ENCODE data around the gene NOS1AP. TPM values are rescaled to one million over a fixed set of nuclear protein-coding genes. Genes with fewer than 3 reads are reported as not detected.

Gene NOS1AP
- total and polyA plus RNA-seq, 2 donors from 2014 or later = 0.47 to 10.7 TPM

DNA sequence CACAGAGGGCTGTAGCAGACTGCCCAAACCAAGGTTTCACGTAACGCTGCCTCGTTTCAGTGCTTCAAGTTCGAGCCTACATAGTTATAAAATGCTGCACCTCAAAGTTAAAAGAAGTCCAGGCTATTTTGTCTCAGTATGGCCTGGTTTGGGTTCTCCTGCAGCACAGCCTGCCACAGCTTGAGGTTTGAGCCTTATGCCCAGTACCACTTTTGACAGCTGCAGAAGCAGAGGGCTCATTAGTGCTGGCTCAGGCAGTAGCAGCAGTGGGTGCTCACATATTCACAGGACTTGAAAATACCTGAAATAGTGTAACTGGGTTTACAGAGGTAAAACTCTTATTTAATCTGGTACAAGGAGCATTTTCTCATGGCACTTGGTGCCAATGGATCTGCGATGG is 291.9 kb downstream of the NOS1AP start:
- no peaks in the 10 kb centered on the region for H3K9me3 ChIP-seq (ENCODE audit: control insufficient read depth in 2 of 3, insufficient read depth in 1 of 3, low read length in 3 of 3)
- no peak overlapping the region for H3K27ac ChIP-seq (ENCODE audit: low read depth in 2 of 2, low read length in 2 of 2)
- H3K9ac ChIP-seq (ENCODE audit: low read length in 3 of 3) = no peak overlapping the region
- H3K4me3 ChIP-seq (ENCODE audit: low read length in 3 of 3) = no peak overlapping the region
- no peak for FAIRE-seq
- H3K36me3 ChIP-seq (ENCODE audit: control insufficient read depth in 2 of 3, insufficient read depth in 3 of 3, low read length in 3 of 3) = peaks cover 0 to 3% (median 2%) of the 10 kb centered on the region in 3 donors
- intact Hi-C loops (cut with DNase I) = no loop called here
- H3K27me3 ChIP-seq (ENCODE audit: control insufficient read depth, insufficient read depth, low read length) = no peaks in the 10 kb centered on the region
- TF ChIP-seq, protein P1, sequence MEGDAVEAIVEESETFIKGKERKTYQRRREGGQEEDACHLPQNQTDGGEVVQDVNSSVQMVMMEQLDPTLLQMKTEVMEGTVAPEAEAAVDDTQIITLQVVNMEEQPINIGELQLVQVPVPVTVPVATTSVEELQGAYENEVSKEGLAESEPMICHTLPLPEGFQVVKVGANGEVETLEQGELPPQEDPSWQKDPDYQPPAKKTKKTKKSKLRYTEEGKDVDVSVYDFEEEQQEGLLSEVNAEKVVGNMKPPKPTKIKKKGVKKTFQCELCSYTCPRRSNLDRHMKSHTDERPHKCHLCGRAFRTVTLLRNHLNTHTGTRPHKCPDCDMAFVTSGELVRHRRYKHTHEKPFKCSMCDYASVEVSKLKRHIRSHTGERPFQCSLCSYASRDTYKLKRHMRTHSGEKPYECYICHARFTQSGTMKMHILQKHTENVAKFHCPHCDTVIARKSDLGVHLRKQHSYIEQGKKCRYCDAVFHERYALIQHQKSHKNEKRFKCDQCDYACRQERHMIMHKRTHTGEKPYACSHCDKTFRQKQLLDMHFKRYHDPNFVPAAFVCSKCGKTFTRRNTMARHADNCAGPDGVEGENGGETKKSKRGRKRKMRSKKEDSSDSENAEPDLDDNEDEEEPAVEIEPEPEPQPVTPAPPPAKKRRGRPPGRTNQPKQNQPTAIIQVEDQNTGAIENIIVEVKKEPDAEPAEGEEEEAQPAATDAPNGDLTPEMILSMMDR (IDR thresholded peaks at IDR 0.05; ENCODE audit: borderline replicate concordance, extremely low read depth, insufficient read depth) = no peak
- peaks cover 0 to 4% (median 0%) of the 10 kb centered on the region in 3 donors for H3K4me1 ChIP-seq (ENCODE audit: control insufficient read depth in 2 of 3, insufficient read depth in 2 of 3, low read depth in 1 of 3, low read length in 3 of 3)
- DNase-seq = no peak

DNA sequence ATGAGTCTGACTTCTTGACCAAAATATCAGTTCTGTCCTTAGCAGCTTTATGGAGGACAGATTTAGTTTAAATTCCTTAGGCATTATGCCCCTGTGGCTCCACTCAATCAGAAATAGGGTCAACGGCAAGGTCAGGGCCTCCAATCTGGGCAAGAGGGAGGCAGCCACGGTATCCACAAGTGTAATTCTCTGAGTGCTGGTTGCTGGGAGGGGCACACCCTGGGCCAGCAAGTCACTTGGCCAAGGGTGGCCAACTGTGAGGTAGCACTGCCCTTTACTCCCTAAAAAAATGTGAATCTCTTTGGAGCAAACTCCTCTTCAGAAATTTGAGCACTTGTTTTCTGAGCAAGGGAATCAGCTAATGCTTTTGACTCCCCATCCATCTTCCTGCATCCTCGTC is 294.3 kb downstream of the NOS1AP start:
- H3K27ac ChIP-seq (ENCODE audit: low read depth in 2 of 2, low read length in 2 of 2) = no peak overlapping the region
- intact Hi-C loops (cut with DNase I) = no loop called here
- no peak for FAIRE-seq
- TF ChIP-seq, protein P1 (IDR thresholded peaks at IDR 0.05; ENCODE audit: borderline replicate concordance, extremely low read depth, insufficient read depth) = no peak
- no peak overlapping the region for H3K4me3 ChIP-seq (ENCODE audit: low read length in 3 of 3)
- peaks cover 0 to 3% (median 2%) of the 10 kb centered on the region in 3 donors for H3K36me3 ChIP-seq (ENCODE audit: control insufficient read depth in 2 of 3, insufficient read depth in 3 of 3, low read length in 3 of 3)
- H3K9me3 ChIP-seq (ENCODE audit: control insufficient read depth in 2 of 3, insufficient read depth in 1 of 3, low read length in 3 of 3) = no peaks in the 10 kb centered on the region
- DNase-seq = no peak
- H3K27me3 ChIP-seq (ENCODE audit: control insufficient read depth, insufficient read depth, low read length) = no peaks in the 10 kb centered on the region
- peaks cover 0 to 4% (median 0%) of the 10 kb centered on the region in 3 donors for H3K4me1 ChIP-seq (ENCODE audit: control insufficient read depth in 2 of 3, insufficient read depth in 2 of 3, low read depth in 1 of 3, low read length in 3 of 3)
- H3K9ac ChIP-seq (ENCODE audit: low read length in 3 of 3) = no peak overlapping the region

DNA sequence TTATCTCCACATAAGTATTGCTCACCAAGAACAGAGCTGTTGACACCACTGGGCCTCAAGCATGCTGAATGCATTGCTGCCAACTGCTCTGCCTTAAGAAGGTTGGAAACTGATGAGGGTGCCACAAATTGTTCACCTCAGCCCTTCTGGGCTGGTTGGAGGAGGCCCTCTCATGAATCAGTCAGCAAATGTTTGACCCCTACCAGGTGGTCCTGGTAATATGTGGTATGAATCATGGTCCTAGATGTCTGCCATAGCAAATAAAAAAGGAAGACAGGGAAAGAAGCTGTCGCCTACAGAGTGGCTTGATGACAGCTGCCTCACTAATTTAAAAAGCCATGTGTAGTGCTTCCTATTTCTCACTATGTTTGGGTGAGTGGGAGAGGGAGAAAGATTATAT is 295.0 kb downstream of the NOS1AP start:
- no peak overlapping the region for H3K4me3 ChIP-seq (ENCODE audit: low read length in 3 of 3)
- TF ChIP-seq, protein P1 (IDR thresholded peaks at IDR 0.05; ENCODE audit: borderline replicate concordance, extremely low read depth, insufficient read depth) = no peak
- H3K9me3 ChIP-seq (ENCODE audit: control insufficient read depth in 2 of 3, insufficient read depth in 1 of 3, low read length in 3 of 3) = no peaks in the 10 kb centered on the region
- no peaks in the 10 kb centered on the region for H3K27me3 ChIP-seq (ENCODE audit: control insufficient read depth, insufficient read depth, low read length)
- no peak overlapping the region for H3K9ac ChIP-seq (ENCODE audit: low read length in 3 of 3)
- FAIRE-seq = no peak
- peaks cover 0 to 2% (median 0%) of the 10 kb centered on the region in 3 donors for H3K4me1 ChIP-seq (ENCODE audit: control insufficient read depth in 2 of 3, insufficient read depth in 2 of 3, low read depth in 1 of 3, low read length in 3 of 3)
- intact Hi-C loops (cut with DNase I) = no loop called here
- peaks cover 0 to 2% (median 0%) of the 10 kb centered on the region in 3 donors for H3K36me3 ChIP-seq (ENCODE audit: control insufficient read depth in 2 of 3, insufficient read depth in 3 of 3, low read length in 3 of 3)
- no peak overlapping the region for H3K27ac ChIP-seq (ENCODE audit: low read depth in 2 of 2, low read length in 2 of 2)
- DNase-seq = no peak
